AG08396 (cell line): Measurements from ENCODE around the gene SSBP4.
A peak's percentile ranks its signal among the peaks of the same experiment; 100 is the strongest.

Source experiments
- DNase-seq: peaks from one replicate; pipeline ENCODE4 v3.0.0; 2012; ENCODE audit warnings: low spot score, mixed read lengths

SSBP4 gene

DNA sequence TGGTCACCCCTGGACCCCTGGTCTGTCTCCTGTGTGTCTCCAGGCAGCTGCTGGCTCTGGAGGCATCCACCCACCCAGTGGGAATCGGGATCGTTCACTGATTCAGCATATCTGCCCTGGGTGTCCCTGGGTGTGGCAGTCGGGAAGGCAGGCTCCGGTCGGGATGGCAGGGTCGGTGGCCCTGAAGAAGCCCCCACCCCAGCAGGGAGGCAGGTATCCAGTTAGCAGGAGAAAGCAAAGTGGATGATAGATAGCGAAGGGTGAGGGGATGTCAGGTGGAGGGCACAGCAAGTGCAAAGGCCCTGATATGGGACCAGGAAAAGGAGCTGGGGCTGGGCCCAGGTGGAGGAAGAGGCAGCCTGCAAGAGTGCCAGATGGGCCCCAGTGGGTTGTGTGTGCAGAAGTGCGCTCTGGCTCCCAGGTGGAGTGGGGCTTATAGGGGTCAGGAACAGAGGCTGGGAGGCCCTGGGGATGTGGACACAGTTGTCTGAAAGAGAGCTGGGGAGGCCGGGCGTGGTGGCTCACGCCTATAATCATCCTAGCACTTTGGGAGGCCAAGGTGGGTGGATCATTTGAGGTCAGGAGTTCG, 2.3 kb downstream of the SSBP4 start:
- DNase-seq, result no peak

DNA sequence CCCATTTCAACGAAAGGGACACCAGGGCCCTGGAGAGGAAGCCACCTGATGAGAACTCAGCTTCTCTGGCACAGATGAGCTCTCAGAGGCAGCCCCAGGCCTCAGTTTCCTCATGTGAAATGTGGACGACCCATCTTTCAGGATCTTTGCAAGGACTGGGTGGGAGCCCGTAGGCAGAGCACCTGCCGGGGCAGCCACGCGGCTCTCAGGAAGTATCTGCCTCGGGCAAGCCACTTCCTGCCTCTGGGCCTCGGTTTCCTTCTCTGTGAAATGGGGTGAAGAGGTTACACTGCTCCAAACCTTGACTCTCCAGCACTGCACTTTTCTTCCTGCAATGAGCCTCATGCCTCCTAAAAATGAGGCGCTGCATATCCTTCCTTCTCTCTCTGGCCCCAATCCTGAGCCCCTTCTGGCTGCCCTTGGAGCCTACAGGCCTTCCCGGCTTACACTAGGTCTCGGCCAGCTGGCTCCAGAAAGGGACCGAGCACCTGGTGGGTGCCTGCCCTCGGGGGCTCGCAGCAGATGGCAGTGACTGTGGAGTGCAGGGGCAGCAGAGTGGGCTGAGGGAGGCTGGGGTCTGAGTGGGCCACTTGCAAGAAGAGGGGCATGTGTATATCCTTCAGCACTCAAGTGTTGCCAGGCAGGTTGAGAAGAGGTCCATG, 3.5 kb downstream of the SSBP4 start:
- no peak for DNase-seq

DNA sequence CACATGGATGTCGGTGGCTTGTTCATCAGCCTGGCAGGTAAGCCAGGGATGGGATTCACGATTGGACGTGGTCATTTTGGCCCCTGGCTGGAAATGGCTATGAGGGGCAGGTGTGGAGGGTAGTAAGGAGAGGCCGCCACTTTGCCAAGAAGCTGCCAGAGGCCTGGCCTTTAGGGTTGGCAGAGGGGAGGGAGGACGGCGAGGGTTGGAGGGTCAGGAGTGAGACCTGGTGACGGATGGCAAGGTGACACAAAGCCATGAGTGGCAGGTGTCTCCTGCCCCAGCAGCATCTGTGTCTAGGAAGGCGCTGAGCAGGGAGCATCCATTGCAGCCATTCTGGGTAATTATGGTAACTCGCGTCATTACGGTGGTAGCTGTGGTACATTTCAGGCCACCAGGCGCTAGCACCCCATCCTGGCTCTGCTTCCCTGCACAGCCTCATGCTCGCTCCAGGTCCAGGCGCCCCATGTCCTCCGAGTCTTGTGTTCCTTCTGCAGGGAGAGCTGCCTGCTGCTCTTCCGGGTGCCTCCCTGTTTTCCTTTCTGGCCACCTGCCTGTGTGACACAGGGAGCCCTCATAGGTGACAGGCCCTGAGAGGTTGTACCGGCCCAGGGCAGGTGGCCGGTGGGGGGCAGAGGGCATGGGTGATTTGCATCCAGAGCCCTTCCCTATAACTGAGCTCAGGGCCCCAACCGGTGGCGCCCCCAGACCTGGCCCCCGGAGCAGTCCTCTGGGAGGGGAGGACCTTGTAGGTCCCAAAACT, 4.2 kb downstream of the SSBP4 start:
- no peak for DNase-seq

DNA sequence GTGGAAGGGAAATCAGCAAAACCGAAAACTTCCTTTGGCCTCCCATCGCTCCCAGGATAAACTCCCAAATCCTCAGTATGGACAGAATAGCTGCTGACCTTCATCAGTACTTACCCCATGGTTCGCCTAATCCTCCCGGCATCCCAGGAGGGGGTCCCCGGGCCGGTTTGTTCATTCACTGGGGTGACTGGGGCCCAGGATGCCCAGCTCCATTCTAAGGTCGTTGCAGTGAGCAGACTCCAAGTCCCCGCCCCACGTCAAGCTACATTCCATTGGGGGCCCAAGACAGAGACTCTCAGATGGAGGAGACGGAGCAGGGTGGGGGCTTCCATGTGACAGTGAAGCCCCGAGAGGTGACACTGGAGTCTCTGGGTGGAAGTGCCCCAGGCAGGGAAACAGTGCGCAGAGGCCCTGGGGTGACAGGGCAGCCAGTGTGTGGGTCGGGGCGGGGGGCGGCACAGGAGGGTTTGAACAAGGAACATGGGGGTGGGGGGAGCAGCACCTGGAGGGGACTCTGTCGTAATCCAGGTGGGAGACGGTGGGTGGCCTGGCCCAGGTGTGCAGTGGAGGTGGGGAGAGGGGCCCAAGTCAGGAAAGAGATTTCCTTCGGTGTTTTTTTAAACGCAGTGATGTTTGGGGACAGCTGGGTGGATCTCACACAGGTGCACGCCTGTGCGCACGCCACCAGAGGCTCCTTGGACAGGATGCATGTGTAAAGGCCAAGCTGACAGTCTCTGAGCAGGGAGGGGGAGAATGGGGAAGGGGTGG, 5.1 kb downstream of the SSBP4 start:
- no peak for DNase-seq

DNA sequence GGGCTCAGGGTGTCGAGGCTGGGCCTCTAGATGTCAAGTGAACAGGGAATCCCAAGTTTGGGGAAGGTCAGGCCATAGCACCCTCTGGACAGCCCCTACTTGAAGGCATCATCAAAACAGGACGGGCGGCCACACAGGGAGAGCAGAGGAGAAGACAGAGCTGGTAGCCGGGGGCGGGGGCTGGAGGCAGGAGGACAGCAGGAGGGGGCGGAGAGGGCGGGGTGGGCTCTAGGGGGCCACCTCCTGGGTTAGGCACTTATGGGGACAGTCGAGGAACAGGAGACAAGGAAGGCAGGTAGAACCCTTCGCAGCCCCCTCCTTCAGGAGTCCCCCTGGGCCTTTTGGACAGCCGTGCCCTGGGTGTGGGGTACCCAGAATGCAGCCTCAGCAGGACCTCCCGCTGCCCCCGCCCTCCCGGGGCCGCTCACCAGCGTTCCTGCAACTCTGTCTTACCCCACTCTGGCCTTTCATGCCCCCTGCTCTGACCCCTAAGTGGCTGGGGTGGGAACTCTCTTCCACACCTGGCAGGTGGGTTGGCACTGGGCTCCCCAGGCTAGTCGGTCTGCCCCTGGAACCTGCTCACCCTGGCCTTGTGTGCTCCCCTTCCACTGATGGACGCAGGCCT, 5.8 kb downstream of the SSBP4 start:
- DNase-seq, result no peak

DNA sequence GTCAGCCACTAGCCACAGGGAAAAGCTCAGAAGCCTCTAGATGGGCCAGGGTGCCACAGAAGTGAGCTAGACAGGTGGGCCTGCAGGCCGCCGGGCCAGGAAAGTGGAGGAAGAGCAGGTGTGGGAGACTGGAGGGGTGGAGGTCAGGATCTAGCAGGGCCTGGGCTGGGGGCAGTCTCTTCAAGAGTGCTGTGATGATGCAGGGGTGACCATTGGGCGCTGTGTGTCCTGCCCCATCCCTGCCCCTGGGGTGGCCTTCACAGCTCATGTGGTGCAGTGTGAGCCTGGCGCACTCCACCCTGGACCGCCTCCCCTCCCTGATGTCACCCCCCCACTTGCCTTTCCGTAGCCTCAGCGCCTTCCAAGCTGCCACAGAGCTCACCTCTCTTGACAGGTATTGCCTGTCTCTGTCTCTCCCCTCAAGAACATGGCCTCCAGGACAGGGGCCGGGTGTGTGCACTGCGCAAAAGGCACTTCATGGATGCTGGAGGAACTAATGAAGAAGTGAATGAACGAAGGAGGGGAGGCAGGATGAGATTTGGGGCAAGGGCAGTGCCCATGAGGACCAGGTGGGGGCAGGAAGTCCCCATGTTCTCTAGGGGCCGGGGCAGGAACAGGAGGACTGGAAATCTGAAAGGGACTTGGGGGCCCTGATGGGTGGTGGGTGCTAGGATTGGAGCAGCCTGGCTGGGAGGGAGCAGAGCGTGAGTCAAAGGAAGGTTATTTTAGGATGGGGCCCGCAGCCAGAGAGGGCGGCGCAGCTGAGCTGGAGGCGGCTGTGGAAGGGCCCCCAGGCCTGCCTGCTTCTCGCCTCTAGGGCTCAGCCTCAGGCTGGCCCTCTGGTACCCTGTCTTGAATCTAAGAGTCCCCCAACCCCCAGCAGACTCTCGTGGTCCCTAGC, 6.6 kb downstream of the SSBP4 start:
- DNase-seq, result peak; percentile 90

DNA sequence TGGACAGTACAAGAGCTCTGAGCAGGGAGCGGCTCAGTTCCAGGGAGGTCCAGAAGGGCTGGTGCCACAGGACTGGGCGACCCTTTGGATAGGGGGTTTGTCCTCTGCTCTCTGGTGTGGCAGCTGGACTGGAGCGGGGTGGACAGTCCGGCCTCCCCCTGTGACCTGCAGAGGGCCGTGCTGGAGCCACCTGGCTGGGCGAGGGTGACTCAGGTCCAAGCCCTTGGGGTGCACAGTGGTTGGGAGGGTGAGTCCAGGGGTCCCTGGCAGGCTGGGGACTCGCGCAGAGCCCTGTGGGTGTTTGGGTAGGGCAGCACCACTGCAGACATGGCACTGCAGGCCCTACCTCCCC, 7.2 kb downstream of the SSBP4 start:
- no peak for DNase-seq

DNA sequence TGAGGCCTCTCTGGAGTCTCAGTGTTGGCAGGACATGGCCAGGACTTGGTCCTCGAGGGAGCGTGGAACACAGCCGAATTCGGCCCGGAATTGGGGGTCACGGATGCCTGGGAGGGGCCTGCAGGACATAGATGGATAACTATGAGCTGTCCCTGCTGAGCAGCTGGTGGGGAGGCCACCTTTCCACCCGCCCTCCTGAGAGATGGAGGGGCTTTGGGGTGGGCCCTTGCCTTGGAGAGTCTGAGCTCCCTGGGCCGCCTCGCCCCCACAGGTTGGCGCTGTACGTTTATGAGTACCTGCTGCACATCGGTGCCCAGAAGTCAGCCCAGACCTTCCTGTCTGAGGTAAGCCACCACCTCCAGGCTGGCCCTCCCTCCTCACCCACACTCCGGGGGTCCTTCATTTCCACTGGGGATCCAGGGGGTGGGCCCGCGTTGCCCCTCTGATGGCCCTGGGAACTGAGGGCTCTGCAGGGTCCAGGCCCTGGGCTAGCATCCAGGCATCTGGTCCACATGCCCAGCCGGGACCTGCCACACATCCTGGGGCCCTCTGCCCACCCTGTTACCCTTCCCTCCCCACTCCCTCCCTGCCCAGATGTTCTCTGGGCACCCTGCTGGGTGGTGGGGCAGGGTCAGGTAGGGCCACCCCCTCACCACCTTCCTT, 8.0 kb downstream of the SSBP4 start:
- no peak for DNase-seq

DNA sequence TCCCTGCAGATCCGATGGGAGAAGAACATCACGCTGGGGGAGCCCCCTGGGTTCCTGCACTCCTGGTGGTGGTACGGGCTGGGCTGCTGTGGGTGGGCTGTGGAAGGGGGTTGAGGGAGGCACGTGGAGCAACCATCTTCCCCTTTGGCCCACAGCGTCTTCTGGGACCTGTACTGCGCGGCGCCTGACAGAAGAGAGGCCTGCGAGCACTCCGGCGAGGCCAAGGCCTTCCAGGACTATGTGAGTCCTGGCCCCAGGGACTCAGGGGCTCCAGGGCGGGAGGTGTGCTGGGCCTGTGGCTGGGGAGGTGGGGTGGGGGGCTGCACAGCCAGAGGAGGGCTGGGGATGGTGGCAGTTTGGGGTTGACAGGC, 8.5 kb downstream of the SSBP4 start:
- no peak for DNase-seq

DNA sequence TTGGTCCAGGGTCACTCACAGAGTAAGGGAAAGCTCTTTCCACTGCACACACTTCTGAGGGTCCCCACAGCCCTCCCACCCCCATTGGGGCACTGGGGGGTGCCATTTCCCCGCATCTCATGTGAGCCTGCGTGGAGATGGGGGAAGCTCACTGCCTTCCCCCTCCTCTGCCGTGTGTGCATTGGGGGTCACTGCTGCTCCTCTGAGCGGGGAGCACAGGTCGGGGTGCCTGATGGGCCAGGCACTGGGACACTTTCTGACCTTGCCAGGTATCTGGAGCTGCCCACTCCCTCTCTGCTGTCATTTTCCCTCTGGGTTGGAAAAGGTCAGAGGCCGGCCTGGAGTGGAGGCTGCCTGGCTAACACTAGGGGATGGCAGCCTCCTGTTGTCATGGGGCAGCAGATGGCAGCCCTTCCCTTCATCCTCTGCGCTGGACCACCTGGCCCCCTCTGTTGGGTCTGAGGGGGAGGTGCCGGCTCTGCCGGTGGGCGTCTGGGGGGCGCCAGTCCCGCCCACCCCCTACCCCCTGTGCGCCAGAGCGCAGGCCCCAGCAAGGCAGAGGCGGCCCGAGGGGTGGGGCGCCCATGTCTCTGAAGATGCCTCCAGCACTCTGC, 9.1 kb downstream of the SSBP4 start:
- no peak for DNase-seq

DNA sequence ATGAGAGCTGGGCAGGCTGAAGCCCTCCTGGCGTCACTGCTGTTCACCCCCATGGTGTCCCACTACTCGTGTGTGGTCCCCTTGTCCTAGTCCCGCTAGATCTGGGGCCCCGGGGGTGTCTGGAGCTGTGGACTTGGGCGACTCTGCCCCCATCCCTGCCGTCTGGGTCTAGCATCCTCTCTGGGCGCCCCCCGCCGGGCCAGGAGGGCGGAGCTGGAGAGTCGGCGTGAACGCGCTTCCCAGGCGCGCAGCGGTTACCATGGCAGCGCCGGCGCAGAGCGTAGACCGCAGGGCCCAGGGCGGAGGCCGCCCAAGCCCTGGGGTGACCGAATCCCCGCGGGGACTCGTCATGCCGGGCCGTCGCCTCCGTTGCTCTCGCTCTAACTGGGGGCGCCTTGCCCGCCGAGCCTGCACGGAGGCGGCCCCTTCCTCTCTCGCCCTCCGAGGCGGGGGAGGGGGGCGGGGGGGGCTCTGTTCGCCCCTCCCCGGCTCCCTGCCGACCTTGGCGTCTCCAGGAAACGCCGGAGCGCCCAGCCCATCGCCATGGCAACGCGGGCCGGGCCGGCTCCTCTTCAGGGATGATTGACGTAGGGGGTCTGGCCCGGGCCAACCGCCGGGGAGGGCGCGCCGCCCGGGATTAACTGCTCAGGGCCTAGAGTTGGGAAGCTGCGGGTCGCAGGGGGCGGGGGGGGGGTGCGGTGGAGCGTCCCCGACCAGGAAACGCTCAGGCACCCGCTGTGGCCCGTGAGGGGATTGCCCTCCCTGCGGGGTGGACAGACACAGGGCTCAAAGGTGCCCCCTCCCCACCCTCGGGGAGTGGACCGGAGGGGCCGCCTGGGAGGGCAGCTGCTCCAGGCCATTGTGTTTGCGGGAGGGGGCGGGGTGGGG, 9.8 kb downstream of the SSBP4 start:
- peak; percentile 96 for DNase-seq

DNA sequence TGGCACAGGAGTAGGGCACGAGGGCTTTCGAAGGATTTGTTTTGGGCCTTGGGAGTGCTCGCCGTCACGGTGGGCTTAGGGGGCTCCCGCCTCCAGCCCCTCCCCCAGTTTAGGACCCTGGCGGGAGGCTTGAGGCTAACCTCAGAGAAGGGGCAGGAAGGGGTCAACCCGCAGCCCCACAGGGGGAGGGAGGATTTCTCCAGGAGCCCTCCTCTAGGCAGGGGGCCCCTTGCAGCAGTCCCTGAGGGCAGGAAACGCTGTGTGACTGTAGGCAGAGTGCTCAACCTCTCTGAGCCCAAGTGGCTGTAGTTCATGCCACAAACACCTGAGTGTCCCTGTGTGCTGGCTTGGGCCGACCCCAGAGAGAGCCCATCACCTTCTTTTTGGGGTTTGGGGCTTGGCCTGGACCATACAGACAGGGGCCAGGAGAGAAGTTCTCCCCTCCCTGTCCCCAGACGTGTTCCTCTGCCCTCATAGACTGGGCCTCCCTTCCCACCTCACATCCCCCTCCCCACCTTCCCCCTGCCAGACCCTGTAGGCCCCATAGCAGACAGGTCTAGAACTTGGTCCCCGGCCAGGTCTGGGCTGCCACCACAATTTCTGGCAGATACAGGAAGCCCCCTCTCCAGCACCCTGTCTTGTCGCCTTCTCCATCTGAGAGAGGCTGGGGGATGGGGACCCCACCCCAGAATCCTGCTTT, 10.7 kb downstream of the SSBP4 start:
- DNase-seq, result no peak

DNA sequence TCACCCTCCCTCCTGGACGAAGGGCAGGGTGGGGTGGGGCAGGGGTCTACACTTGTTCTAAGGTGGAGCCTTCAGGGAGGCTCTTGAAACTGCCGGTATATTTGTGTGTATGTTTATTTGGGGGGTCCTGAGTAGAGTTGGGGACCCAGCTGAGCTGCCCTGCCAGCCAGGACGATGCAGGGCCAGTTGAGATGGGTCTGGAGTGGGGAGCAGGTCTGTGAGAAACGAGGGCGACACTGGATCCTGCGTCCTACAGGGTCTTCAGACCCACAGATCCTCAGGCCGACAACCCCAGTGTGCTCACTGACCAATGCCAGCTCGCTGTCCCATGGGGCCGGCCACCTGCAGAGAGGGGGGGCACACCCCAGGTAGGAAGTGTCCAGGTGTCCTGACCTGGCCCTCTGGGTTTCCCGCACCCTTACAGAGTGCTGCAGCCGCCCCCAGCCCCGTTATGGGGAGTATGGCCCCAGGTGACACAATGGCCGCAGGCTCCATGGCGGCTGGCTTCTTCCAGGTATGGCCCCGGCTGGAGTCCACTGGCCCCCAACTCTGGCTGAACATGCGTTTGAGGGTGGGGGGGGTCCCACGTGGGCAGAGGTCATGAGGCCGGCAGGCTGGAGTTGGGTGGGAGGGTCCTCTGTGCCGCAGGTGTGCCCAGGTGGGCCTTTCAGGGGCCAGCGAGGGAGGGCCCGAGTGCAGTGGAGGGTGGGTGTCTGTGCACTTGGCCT, 11.4 kb downstream of the SSBP4 start:
- DNase-seq, result no peak

DNA sequence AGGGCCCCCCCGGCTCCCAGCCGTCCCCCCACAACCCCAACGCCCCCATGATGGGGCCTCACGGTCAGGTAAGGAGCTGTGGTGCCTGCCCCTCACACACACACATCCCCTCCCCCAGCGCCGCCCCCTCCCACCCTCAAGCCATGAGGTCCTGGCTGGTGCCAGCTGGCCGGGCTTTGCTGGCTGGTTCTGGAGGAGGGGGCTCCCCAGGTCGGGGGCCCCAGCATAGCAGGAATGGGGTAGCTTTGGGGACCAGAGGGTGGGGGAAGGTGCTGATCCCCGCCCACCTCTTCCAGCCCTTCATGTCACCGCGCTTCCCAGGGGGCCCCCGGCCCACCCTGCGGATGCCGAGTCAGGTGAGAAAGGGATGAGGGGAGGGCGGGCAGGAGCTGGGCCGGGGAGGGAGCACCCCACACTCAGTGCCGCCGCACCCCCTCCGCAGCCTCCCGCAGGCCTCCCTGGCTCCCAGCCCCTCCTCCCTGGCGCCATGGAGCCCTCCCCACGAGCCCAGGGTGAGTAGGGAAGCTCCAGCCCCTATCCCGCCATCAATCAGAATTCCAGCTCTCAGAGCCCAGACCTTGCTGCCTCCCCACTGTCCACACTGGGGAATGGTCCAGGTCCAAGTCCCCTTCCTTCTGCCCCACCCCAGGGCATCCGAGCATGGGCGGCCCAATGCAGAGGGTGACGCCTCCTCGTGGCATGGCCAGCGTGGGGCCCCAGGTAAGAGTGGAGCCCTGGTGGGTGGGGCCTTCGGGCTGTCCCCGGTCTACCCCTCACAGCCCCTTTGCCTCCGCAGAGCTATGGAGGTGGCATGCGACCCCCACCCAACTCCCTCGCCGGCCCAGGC, 12.4 kb downstream of the SSBP4 start:
- no peak for DNase-seq

DNA sequence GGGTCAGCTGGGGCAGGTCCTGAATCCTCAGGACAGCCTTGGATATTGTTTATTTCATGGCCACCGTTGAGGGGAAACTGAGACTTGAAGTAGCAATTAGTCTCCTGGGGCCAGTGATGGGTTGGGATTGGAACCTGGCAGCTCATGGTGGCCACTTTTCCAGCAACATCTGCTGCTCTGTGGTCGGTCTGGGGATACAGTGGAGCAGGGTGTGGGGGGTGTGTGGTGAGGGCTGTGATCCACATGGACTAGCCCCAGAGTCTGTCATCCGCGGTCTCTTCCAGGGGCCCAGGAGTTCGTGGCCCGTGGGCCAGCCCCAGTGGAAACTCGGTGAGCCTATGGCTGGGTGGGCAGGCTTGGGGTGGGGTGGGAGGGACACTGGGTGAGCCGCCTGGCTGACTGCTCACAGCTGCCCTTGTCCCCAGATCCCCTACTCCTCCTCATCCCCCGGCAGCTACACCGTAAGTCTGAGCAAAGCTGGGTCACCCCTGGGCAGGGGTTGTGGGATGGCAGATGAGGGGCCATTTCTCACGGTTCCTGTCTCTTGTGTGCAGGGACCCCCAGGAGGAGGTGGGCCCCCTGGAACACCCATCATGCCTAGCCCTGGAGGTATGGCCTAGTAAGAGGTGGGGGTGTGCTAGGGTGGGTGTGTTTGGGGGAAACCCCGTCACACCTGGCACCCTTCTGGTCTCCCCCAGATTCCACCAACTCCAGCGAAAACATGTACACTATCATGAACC, 13.2 kb downstream of the SSBP4 start:
- DNase-seq, result no peak

DNA sequence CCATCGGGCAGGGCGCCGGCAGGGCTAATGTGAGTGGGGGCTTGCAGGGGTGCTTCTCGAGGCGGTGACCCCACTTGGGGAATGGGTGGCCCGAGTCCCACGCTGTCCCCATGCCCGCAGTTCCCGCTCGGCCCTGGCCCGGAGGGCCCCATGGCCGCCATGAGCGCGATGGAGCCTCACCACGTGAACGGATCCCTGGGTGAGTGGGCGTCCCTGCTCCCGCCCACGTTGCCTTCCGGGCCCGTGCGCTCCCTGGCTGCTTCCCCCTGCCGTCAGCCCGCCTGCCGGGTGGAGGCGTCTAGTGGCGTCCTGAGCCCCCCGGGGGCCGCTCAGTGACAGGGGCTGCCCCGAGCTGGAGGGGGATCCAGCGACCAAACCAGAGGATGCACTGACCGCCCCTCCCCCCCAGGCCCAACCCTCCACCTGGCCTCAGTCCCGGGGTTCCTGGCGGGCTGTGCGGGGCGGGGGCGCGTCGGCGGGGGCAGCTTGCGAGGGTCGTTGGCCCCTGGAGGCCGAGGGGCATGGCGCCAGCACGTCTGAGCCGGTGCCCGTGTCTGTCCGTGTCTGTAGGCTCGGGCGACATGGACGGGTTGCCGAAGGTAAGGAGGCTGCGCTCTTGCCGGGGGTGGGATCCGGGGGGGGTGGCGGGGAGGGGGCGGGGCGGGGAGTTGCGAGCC, 14.0 kb downstream of the SSBP4 start:
- no peak for DNase-seq
